Thyroid gland (tissue), 4 donors: ENCODE measurements around the gene MAP7. TPM values are rescaled to one million over a fixed set of nuclear protein-coding genes. Genes with fewer than 3 reads are reported as not detected.

Experiments
- DNase-seq, 2 donors: peaks; one replicate each; pipeline ENCODE4 v3.0.0-alpha.2; 2019
- H3K27ac ChIP-seq, 3 donors: fragments of 200-600 bp; sonication (generic); 1 replicate in 2 of 3; 2 replicates in 1 of 3; pipeline ENCODE4 v1.5.1; 2016 to 2019; ENCODE audit warnings: mild to moderate bottlenecking in 1 of 3, moderate library complexity in 1 of 3
- H3K27me3 ChIP-seq: fragments of 200-600 bp; sonication (generic); one replicate; pipeline ENCODE4 v1.5.1; 2019
- H3K36me3 ChIP-seq, 2 donors: fragments of 200-600 bp; sonication (generic); one replicate each; pipeline ENCODE4 v1.5.1; 2016 to 2019
- H3K4me1 ChIP-seq, 2 donors: fragments of 200-600 bp; sonication (generic); one replicate each; pipeline ENCODE4 v1.5.1; 2017 to 2019
- H3K4me3 ChIP-seq, 3 donors: fragments of 200-600 bp; sonication (generic); replicated peaks in 1 of 3; 1 replicate in 2 of 3; 2 replicates in 1 of 3; pipeline ENCODE4 v1.5.1; 2016; ENCODE audit warnings: mild to moderate bottlenecking in 1 of 3
- H3K9me3 ChIP-seq: fragments of 200-600 bp; sonication (generic); one replicate; pipeline ENCODE4 v1.5.1; 2017
- POLR2A ChIP-seq, 2 donors: fragments of 450-650 bp; IDR thresholded peaks; one replicate each; pipeline ENCODE4 v1.6.1; 2017; ENCODE audit warnings: antibody characterized with exemption in 2 of 2, mild to moderate bottlenecking in 2 of 2, moderate library complexity in 1 of 2
- WGBS, 2 donors: methylation state at CpG; one replicate each; pipeline ENCODE4 v1.1.5; 2017; 5-methylcytosine and 5-hydroxymethylcytosine counted together
- intact Hi-C: fragments of 100-400 bp; cut with DNase I; formaldehyde crosslinking; loops from one replicate; pipeline ENCODE4 v1.15.1; 2023
- total RNA-seq, 4 donors: library from RNA; depleted of rRNA; stranded (reverse); fragments of >200 nt; gene quantifications; one replicate each; pipeline ENCODE4 v1.2.3, GENCODE V29; 2016
- TF ChIP-seq, protein P1 (sequence below), 6 experiments: fragments of 200-600 bp in 3 of 6; fragments of 450-650 bp in 3 of 6; sonication (generic) in 3 of 6; IDR thresholded peaks; one replicate each; pipeline ENCODE4 v1.5.1; 2016 to 2019; ENCODE audit warnings: antibody characterized with exemption in 6 of 6, mild to moderate bottlenecking in 2 of 6, inconsistent platforms in 1 of 6, moderate library complexity in 1 of 6

The MAP7 gene
- total RNA-seq, 4 donors from 2014 or later, result 24.5 to 46.0 (median 36.0) TPM

DNA sequence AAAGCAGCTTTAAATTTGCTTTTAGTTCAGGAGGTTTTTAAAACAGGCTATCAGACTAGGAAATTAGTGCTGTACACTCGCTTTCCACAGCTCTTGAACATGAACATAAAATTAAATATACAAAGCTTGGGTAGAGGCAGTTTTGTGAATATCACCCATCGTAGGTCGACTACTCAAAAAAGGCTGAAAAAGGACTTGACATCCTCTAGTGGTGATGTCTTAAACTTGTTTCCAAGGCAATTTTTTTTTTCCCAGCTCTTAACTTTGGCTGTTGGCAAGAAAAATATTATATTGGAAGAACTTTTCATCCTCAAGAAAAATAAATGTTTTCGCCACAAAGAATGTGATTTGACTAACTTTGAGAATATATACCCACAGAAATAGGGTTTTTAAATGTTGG lies 2.9 kb downstream of the MAP7 start:
- H3K9me3 ChIP-seq, result no peaks in the 10 kb centered on the region
- no peak overlapping the region for H3K27ac ChIP-seq
- TF ChIP-seq POLR2A (IDR thresholded peaks at IDR 0.05), result no peak
- TF ChIP-seq, protein P1, sequence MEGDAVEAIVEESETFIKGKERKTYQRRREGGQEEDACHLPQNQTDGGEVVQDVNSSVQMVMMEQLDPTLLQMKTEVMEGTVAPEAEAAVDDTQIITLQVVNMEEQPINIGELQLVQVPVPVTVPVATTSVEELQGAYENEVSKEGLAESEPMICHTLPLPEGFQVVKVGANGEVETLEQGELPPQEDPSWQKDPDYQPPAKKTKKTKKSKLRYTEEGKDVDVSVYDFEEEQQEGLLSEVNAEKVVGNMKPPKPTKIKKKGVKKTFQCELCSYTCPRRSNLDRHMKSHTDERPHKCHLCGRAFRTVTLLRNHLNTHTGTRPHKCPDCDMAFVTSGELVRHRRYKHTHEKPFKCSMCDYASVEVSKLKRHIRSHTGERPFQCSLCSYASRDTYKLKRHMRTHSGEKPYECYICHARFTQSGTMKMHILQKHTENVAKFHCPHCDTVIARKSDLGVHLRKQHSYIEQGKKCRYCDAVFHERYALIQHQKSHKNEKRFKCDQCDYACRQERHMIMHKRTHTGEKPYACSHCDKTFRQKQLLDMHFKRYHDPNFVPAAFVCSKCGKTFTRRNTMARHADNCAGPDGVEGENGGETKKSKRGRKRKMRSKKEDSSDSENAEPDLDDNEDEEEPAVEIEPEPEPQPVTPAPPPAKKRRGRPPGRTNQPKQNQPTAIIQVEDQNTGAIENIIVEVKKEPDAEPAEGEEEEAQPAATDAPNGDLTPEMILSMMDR (IDR thresholded peaks at IDR 0.05), result peak in 5 of 6 experiments; percentile 39 to 78 (median 69)
- intact Hi-C loops, result no loop called here
- no peak overlapping the region for H3K4me3 ChIP-seq
- no peaks in the 10 kb centered on the region for H3K27me3 ChIP-seq
- WGBS, 2 donors, result 46 to 50% methylated on average over 4 of the region's 4 CpGs
- no peaks in the 10 kb centered on the region for H3K36me3 ChIP-seq
- DNase-seq, result no peak
- H3K4me1 ChIP-seq, result peaks cover 0 to 13% of the 10 kb centered on the region in 2 donors

DNA sequence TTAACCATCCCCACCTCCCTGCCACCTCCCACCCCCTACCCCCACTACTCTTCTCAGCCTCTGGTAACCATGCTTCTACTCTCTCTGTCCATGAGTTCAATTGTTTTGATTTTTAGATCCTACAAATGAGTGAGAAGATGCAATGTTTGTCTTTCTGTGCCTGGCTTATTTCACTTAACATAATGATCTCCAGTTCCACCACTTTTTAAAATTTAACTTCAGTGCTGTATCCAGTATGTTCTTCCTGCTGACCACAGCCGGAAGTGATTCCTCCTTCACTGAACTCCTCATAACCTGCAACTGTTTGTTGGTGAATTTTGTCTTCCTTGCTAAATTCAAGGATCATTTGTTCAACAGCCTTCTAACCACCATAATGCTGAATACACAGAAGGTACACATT lies 3.9 kb downstream of the MAP7 start:
- no peak for DNase-seq
- Histone ChIP-seq H3K27me3 (no peaks in the 10 kb centered on the region), H3K36me3 (no peaks in the 10 kb centered on the region), H3K4me3 (no peak overlapping the region), H3K9me3 (no peaks in the 10 kb centered on the region), H3K27ac (no peak overlapping the region), H3K4me1 (peaks cover 0 to 10% of the 10 kb centered on the region in 2 donors)
- 84 to 88% methylated on average over 1 of the region's 1 CpG for WGBS, 2 donors
- intact Hi-C loops, result no loop called here
- TF ChIP-seq, protein P1 (IDR thresholded peaks at IDR 0.05), result no peak
- no peak for TF ChIP-seq POLR2A (IDR thresholded peaks at IDR 0.05)

DNA sequence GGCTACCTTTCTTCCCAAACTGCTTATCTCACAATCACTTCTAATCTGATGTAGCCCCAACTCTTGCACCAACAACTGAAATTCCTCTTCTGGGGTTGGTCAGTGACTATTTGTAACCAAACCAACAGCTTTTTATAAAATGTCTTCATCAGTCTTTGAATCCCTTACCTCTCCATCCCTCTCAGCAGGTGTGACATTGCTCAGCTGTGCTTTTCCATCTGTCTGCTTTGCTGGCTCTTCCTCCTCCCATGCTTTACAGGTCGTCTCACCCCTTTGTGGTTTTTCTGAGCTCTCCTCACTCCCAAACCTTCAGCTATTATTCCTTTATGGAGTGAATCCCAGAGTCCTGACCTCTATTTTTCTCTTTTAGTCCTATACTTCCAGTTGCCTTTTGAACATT lies 5.9 kb downstream of the MAP7 start:
- Histone ChIP-seq H3K4me1 (peaks cover 0 to 9% of the 10 kb centered on the region in 2 donors), H3K36me3 (no peaks in the 10 kb centered on the region), H3K27me3 (no peaks in the 10 kb centered on the region), H3K9me3 (no peaks in the 10 kb centered on the region), H3K27ac (no peak overlapping the region), H3K4me3 (no peak overlapping the region)
- intact Hi-C loops, result no loop called here
- TF ChIP-seq, protein P1 (IDR thresholded peaks at IDR 0.05), result no peak
- no peak for TF ChIP-seq POLR2A (IDR thresholded peaks at IDR 0.05)
- DNase-seq, result no peak
- WGBS, 2 donors, result 50 to 51% methylated on average over 1 of the region's 1 CpG

DNA sequence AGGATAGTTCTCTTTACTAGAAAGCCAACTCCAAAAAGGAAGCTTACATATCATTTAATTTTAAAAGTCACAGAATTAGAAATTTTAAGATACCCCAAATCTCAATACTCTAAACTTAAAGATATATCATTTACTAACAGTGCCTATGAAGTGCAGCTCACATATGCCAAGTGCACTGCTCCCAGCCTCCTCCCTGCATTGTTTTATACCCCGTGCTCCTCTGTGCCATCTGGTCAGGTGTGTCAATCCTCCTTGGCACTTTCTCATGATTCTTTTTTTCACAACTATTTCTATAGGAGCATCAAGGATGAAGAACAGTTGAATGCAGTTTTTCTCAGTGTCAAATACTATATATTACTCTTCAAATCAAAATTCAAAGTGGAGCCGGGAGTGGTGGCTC lies 8.8 kb downstream of the MAP7 start:
- 91 to 96% methylated on average over 2 of the region's 2 CpGs for WGBS, 2 donors
- no peak for TF ChIP-seq POLR2A (IDR thresholded peaks at IDR 0.05)
- TF ChIP-seq, protein P1 (IDR thresholded peaks at IDR 0.05), result no peak
- DNase-seq, result no peak
- Histone ChIP-seq H3K27ac (no peak overlapping the region), H3K4me1 (peaks cover 0 to 9% of the 10 kb centered on the region in 2 donors), H3K36me3 (no peaks in the 10 kb centered on the region), H3K27me3 (no peaks in the 10 kb centered on the region), H3K9me3 (no peaks in the 10 kb centered on the region), H3K4me3 (no peak overlapping the region)
- intact Hi-C loops, result no loop called here

DNA sequence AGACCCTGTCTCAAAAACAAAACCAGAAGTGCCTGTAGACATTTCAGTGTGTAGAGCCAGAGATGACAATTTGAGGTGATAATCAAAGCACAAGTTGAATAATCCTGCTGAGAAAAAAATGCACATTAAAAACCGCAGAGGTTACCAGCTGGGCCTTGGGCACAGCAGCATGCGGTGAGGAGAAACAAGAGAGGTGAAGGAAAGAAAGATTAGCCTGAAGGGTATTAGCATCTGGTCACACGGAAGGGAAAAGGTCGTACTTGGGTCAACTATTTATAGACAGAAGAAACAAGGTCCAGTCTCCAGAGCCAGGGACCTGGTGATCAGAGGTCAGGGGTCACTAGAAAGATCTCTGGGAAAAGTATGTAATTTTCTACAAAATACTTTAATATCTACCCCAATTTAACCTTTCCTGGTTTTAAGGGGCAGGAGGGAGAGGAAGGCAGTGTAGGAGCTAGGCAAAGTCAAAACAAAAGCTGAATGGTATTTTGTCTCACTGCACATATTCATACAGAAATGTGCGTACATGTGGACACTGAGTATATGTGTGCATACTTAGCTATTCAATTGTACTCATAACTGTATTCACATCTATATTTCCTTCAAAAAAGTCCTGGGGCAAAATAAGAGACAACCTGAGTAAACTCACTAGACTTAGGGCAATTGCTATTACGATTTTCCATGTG lies 10.1 kb downstream of the MAP7 start:
- intact Hi-C loops, result no loop called here
- Histone ChIP-seq H3K27me3 (no peaks in the 10 kb centered on the region), H3K4me3 (no peak overlapping the region), H3K9me3 (no peaks in the 10 kb centered on the region), H3K4me1 (peaks cover 0 to 9% of the 10 kb centered on the region in 2 donors), H3K36me3 (no peaks in the 10 kb centered on the region), H3K27ac (peak overlapping the region in 1 of 3 donors; percentile 4)
- no peak for TF ChIP-seq POLR2A (IDR thresholded peaks at IDR 0.05)
- no peak for DNase-seq
- 70 to 74% methylated on average over 6 of the region's 6 CpGs for WGBS, 2 donors
